PC-3 (cell line): ENCODE results near the gene POLR2M. TPM values are rescaled to one million over a fixed set of nuclear protein-coding genes. Genes with fewer than 3 reads are reported as not detected.

ENCODE experiments used
- ATAC-seq: fragments of 200-7000 bp; cut with Tn5 transposase; 2 replicates; pipeline ENCODE4 v1.9.1; 2020; ENCODE audit warnings: mild to moderate bottlenecking, moderate library complexity
- BruUV-seq: library from RNA; stranded (reverse); fragments of 400-500 nt; replicated peaks from 2 replicates; lab custom pipeline; 2021; lab: Mats Ljungman, UMichigan
- CTCF ChIA-PET: fragments of 300-600 bp; sonication (Branson Sonifier 250); formaldehyde crosslinking; loops from one replicate; lab custom pipeline; 2022; ENCODE audit warnings: antibody characterized with exemption; lab: Charles Lee
- POLR2A ChIA-PET: fragments of 300-600 bp; sonication (Branson Sonifier 250); formaldehyde crosslinking; loops from one replicate; lab custom pipeline; 2022; ENCODE audit warnings: antibody characterized with exemption; ENCODE audit not compliant: unreplicated experiment; lab: Charles Lee
- DNase-seq: peaks from one replicate; pipeline ENCODE4 v3.0.0-alpha.2; 2015
- H2AFZ ChIP-seq: fragments of 300-600 bp; sonication (generic); 2 replicates; pipeline ENCODE4 v1.6.0; 2016; ENCODE audit warnings: antibody characterized with exemption, low read length
- H3F3A ChIP-seq: fragments of 300-600 bp; sonication (generic); one replicate; pipeline ENCODE4 v1.6.0; 2017; ENCODE audit warnings: antibody characterized with exemption, low read length, control low read depth, mild to moderate bottlenecking; ENCODE audit not compliant: unreplicated experiment
- H3K27ac ChIP-seq: fragments of 300-600 bp; sonication (generic); 2 replicates; pipeline ENCODE4 v1.5.1; 2016; ENCODE audit warnings: mild to moderate bottlenecking, low read length
- H3K27me3 ChIP-seq: fragments of 300-600 bp; sonication (generic); 2 replicates; pipeline ENCODE4 v1.6.1; 2016; ENCODE audit warnings: low read length, mixed read lengths
- H3K36me3 ChIP-seq: fragments of 300-600 bp; sonication (generic); 2 replicates; pipeline ENCODE4 v1.6.1; 2016; ENCODE audit warnings: low read depth, mixed run types, low read length, mixed read lengths
- H3K4me1 ChIP-seq: fragments of 300-600 bp; sonication (generic); 2 replicates; pipeline ENCODE4 v1.5.1; 2016; ENCODE audit warnings: low read length; ENCODE audit not compliant: insufficient read depth
- H3K4me2 ChIP-seq: fragments of 300-600 bp; sonication (generic); 2 replicates; pipeline ENCODE4 v1.6.0; 2016; ENCODE audit warnings: low read length
- H3K4me3 ChIP-seq: fragments of 300-600 bp; sonication (generic); 2 replicates; pipeline ENCODE4 v1.5.1; 2016; ENCODE audit warnings: mild to moderate bottlenecking, low read length, mixed read lengths
- H3K79me2 ChIP-seq: fragments of 300-600 bp; sonication (generic); 2 replicates; pipeline ENCODE4 v1.6.1; 2017; ENCODE audit warnings: low read length, mixed read lengths
- H3K9ac ChIP-seq: fragments of 300-600 bp; sonication (generic); 2 replicates; pipeline ENCODE4 v1.6.0; 2016; ENCODE audit warnings: mild to moderate bottlenecking, low read length
- H3K9me2 ChIP-seq: fragments of 300-600 bp; sonication (generic); replicated peaks from 2 replicates; pipeline ENCODE4 v1.6.1; 2016; ENCODE audit warnings: mixed run types, low read length, mixed read lengths
- H3K9me3 ChIP-seq: fragments of 300-600 bp; sonication (generic); 2 replicates; pipeline ENCODE4 v1.6.1; 2016; ENCODE audit warnings: low read length, mixed read lengths
- H4K20me1 ChIP-seq: fragments of 300-600 bp; sonication (generic); 2 replicates; pipeline ENCODE4 v1.6.1; 2016; ENCODE audit warnings: low read length, mixed read lengths
- EZH2 ChIP-seq: fragments of 300-600 bp; sonication (generic); IDR thresholded peaks from one replicate; pipeline ENCODE4 v1.6.1; 2017; ENCODE audit warnings: antibody characterized with exemption, mild to moderate bottlenecking, low read length; ENCODE audit not compliant: unreplicated experiment
- EZH2phosphoT487 ChIP-seq: fragments of 300-600 bp; sonication (generic); IDR thresholded peaks from 2 replicates; pipeline ENCODE4 v1.6.1; 2018; ENCODE audit warnings: mild to moderate bottlenecking, antibody characterized with exemption, low read length, borderline replicate concordance
- intact Hi-C: fragments of 100-400 bp; cut with micrococcal nuclease; formaldehyde crosslinking; loops from 2 replicates; pipeline ENCODE4 v1.9.0; 2023
- total RNA-seq: library from RNA; depleted of rRNA; stranded (reverse); fragments of >200 nt; gene quantifications from 2 replicates; pipeline ENCODE4 v1.2.3, GENCODE V29; 2014
- TF ChIP-seq, protein P1 (sequence below): fragments of 300-600 bp; sonication (generic); conservative IDR thresholded peaks from 2 replicates; pipeline ENCODE4 v1.5.1; 2017; ENCODE audit warnings: antibody characterized with exemption, low read depth, mild to moderate bottlenecking, low read length

The POLR2M gene
- total RNA-seq, 1 experiment from 2014 or later, result 487 TPM

DNA sequence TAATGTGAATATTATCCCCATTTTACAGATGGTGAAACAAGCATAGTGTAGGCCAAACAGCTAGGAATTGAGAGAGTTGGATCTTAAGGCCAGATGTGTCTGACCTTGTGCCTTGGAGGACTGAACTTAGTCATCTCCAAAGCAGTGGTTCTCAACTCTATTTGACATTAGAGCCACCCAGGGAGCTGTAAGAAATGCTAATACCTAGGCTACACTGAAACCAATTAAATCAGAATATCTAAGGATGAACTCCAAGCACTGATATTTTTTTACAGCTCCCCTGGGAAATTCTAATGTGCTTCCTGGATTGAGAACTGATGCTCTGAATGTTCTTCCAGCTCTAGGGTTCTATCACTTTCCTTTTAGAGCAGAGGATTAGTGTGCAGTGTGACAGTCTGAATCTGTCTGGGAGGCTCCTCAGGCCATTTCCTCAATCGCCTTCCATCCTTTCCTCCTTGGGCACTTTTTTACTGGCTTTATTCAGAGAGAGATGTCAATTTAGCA, 32.3 kb downstream of the POLR2M start:
- no peak overlapping the region for H3K4me2 ChIP-seq
- intact Hi-C loops, result no loop called here
- H3K9me3 ChIP-seq, result no peaks in the 10 kb centered on the region
- DNase-seq (no peak), ATAC-seq (no peak)
- H3K36me3 ChIP-seq, result no peaks in the 10 kb centered on the region
- no peaks in the 10 kb centered on the region for H3K4me1 ChIP-seq
- H3K27ac ChIP-seq, result no peak overlapping the region
- TF ChIP-seq EZH2 (no peak), EZH2phosphoT487 (no peak)
- TF ChIP-seq, protein P1, sequence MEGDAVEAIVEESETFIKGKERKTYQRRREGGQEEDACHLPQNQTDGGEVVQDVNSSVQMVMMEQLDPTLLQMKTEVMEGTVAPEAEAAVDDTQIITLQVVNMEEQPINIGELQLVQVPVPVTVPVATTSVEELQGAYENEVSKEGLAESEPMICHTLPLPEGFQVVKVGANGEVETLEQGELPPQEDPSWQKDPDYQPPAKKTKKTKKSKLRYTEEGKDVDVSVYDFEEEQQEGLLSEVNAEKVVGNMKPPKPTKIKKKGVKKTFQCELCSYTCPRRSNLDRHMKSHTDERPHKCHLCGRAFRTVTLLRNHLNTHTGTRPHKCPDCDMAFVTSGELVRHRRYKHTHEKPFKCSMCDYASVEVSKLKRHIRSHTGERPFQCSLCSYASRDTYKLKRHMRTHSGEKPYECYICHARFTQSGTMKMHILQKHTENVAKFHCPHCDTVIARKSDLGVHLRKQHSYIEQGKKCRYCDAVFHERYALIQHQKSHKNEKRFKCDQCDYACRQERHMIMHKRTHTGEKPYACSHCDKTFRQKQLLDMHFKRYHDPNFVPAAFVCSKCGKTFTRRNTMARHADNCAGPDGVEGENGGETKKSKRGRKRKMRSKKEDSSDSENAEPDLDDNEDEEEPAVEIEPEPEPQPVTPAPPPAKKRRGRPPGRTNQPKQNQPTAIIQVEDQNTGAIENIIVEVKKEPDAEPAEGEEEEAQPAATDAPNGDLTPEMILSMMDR, result no peak
- no peaks in the 10 kb centered on the region for H4K20me1 ChIP-seq
- H3K4me3 ChIP-seq, result no peak overlapping the region
- H3F3A ChIP-seq, result no peaks in the 10 kb centered on the region
- ChIA-PET POLR2A (no interaction called here), CTCF (no interaction called here)
- no peak overlapping the region for H3K9ac ChIP-seq
- no TSS peak for BruUV-seq
- no peak overlapping the region for H2AFZ ChIP-seq
- H3K9me2 ChIP-seq, result no peaks in the 10 kb centered on the region
- H3K79me2 ChIP-seq, result no peaks in the 10 kb centered on the region
- no peaks in the 10 kb centered on the region for H3K27me3 ChIP-seq

DNA sequence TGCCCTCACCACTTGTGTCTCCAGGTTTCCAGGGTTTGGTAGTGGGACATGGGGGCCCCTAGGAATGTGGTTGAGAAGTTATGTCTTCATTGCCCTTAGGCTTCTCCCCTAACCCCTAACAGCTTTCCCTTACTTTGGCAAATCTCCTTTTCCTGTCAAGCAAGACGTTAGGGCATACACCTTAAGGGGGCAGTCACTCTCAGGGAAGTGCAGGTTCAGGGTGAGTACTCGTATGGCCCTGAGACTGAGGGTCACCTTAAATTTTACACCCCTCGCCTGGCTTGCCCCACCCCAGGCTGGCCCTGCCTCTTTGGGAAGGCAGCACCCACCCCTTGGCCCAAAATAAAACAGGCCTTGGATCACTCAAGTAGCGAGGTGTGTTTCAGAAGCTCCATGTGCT, 33.5 kb downstream of the POLR2M start:
- H3K4me2 ChIP-seq, result no peak overlapping the region
- no peak for ATAC-seq

DNA sequence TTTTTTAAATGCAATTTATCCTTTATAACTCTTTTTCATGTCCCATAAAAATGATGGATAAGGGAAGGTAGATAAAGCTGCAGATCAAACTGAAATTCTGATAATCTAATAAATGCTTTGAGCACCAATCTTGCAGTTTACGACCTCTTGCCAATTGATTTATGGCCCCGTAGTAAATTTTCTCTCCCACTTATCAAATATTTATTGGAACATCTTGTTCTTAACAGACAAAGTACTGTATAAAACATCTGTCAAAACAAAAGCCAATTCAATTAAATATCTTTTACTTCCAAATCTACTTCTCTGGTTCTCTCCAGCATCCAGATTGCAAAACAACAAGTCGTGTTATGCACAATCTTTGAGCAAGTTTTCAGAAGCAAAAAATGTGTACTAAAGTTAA, 34.6 kb downstream of the POLR2M start:
- Histone ChIP-seq H3K4me2 (no peak overlapping the region), H3K9me2 (no peaks in the 10 kb centered on the region), H3K36me3 (no peaks in the 10 kb centered on the region), H3K9me3 (no peaks in the 10 kb centered on the region), H3K9ac (no peak overlapping the region), H2AFZ (no peak overlapping the region), H3K27me3 (no peaks in the 10 kb centered on the region), H3F3A (no peaks in the 10 kb centered on the region), H4K20me1 (no peaks in the 10 kb centered on the region), H3K27ac (no peak overlapping the region), H3K4me1 (no peaks in the 10 kb centered on the region), H3K4me3 (no peak overlapping the region), H3K79me2 (no peaks in the 10 kb centered on the region)
- POLR2A ChIA-PET, result no interaction called here
- intact Hi-C loops, result no loop called here
- no peak for ATAC-seq
- CTCF ChIA-PET, result no interaction called here
- DNase-seq, result no peak
- TF ChIP-seq EZH2 (no peak), EZH2phosphoT487 (no peak)
- TF ChIP-seq, protein P1, result no peak
- BruUV-seq, result no TSS peak

More for the DNA sequence above, 33.5 kb downstream of the POLR2M start:
- Histone ChIP-seq H3K27me3 (no peaks in the 10 kb centered on the region), H2AFZ (no peak overlapping the region), H3K27ac (no peak overlapping the region), H3K9me2 (no peaks in the 10 kb centered on the region), H3F3A (no peaks in the 10 kb centered on the region), H3K9me3 (no peaks in the 10 kb centered on the region), H4K20me1 (no peaks in the 10 kb centered on the region), H3K79me2 (no peaks in the 10 kb centered on the region), H3K4me1 (no peaks in the 10 kb centered on the region), H3K9ac (no peak overlapping the region), H3K4me3 (no peak overlapping the region), H3K36me3 (no peaks in the 10 kb centered on the region)
- TF ChIP-seq EZH2phosphoT487 (no peak), EZH2 (no peak)
- TF ChIP-seq, protein P1, result no peak
- no TSS peak for BruUV-seq
- CTCF ChIA-PET, result no interaction called here
- no peak for DNase-seq
- intact Hi-C loops, result no loop called here
- POLR2A ChIA-PET, result no interaction called here
